SK-N-SH treated with all-trans-retinoic acid at 6 μM for 48 hours (cell line): ENCODE results near the gene TTC12.

ENCODE experiments used
- ATAC-seq: fragments of 200-7000 bp; cut with Tn5 transposase; 3 replicates; pipeline ENCODE4 v1.9.1; 2020; ENCODE audit warnings: mild to moderate bottlenecking, moderate library complexity
- ARNTL ChIP-seq: fragments of 450-650 bp; formaldehyde crosslinking; IDR thresholded peaks from 2 replicates; pipeline ENCODE4 v1.5.0; 2020; ENCODE audit warnings: low read depth, mild to moderate bottlenecking, moderate library complexity, borderline replicate concordance
- BACH2 ChIP-seq: fragments of 250-450 bp; sonication (Bioruptor Pico); IDR thresholded peaks from 2 replicates; pipeline ENCODE4 v1.9.0; 2021; ENCODE audit warnings: mild to moderate bottlenecking, borderline replicate concordance
- CSRNP3 ChIP-seq: fragments of 250-450 bp; sonication (Bioruptor Pico); IDR thresholded peaks from 2 replicates; pipeline ENCODE4 v1.5.1; 2021; ENCODE audit warnings: mild to moderate bottlenecking, moderate library complexity
- ESRRG ChIP-seq: fragments of 250-450 bp; sonication (Bioruptor Pico); IDR thresholded peaks from 2 replicates; pipeline ENCODE4 v1.6.1; 2021; ENCODE audit warnings: mild to moderate bottlenecking
- GLIS3 ChIP-seq: fragments of 250-450 bp; sonication (Bioruptor Pico); IDR thresholded peaks from 2 replicates; pipeline ENCODE4 v1.5.0; 2020; ENCODE audit warnings: mild to moderate bottlenecking, moderate library complexity
- ISL1 ChIP-seq: fragments of 250-450 bp; sonication (Bioruptor Pico); IDR thresholded peaks from 2 replicates; pipeline ENCODE4 v2.1.2; 2022; ENCODE audit warnings: mild to moderate bottlenecking, moderate library complexity
- POU6F1 ChIP-seq: fragments of 250-450 bp; sonication (Bioruptor Pico); IDR thresholded peaks from 2 replicates; pipeline ENCODE4 v1.8.0; 2021; ENCODE audit warnings: low read depth, mild to moderate bottlenecking, moderate library complexity, borderline replicate concordance
- PPARA ChIP-seq: fragments of 250-450 bp; sonication (Bioruptor Pico); IDR thresholded peaks from 2 replicates; pipeline ENCODE4 v1.5.0; 2020; ENCODE audit warnings: mild to moderate bottlenecking, borderline replicate concordance
- RARB ChIP-seq: fragments of 250-450 bp; sonication (Bioruptor Pico); IDR thresholded peaks from 2 replicates; pipeline ENCODE4 v1.8.0; 2021; ENCODE audit warnings: mild to moderate bottlenecking, moderate library complexity
- SNAI2 ChIP-seq: fragments of 250-450 bp; sonication (Bioruptor Pico); IDR thresholded peaks from 2 replicates; pipeline ENCODE4 v1.5.0; 2020; ENCODE audit warnings: mild to moderate bottlenecking, moderate library complexity
- TCF4 ChIP-seq: fragments of 250-450 bp; sonication (Bioruptor Pico); IDR thresholded peaks from 2 replicates; pipeline ENCODE4 v1.8.0; 2021; ENCODE audit warnings: mild to moderate bottlenecking, moderate library complexity, borderline replicate concordance
- TOX ChIP-seq: fragments of 250-450 bp; sonication (Bioruptor Pico); IDR thresholded peaks from 2 replicates; pipeline ENCODE4 v1.8.0; 2021; ENCODE audit warnings: mild to moderate bottlenecking, moderate library complexity, borderline replicate concordance
- TSHZ2 ChIP-seq: fragments of 250-450 bp; sonication (Bioruptor Pico); IDR thresholded peaks from 2 replicates; pipeline ENCODE4 v1.5.0; 2020; ENCODE audit warnings: mild to moderate bottlenecking, moderate library complexity
- ZFP3 ChIP-seq: fragments of 250-450 bp; sonication (Bioruptor Pico); IDR thresholded peaks from 2 replicates; pipeline ENCODE4 v1.5.0; 2020; ENCODE audit warnings: mild to moderate bottlenecking, moderate library complexity
- ZFP30 ChIP-seq: fragments of 450-650 bp; formaldehyde crosslinking; IDR thresholded peaks from 2 replicates; pipeline ENCODE4 v1.5.0; 2022; ENCODE audit warnings: mild to moderate bottlenecking, moderate library complexity
- ZNF565 ChIP-seq: fragments of 450-650 bp; formaldehyde crosslinking; conservative IDR thresholded peaks from 2 replicates; pipeline ENCODE4 v1.5.0; 2020; ENCODE audit warnings: low read depth, mild to moderate bottlenecking, moderate library complexity
- ZNF70 ChIP-seq: fragments of 450-650 bp; formaldehyde crosslinking; IDR thresholded peaks from 2 replicates; pipeline ENCODE4 v1.5.0; 2020; ENCODE audit warnings: mild to moderate bottlenecking, moderate library complexity
- ZNF8 ChIP-seq: fragments of 450-650 bp; formaldehyde crosslinking; IDR thresholded peaks from 2 replicates; pipeline ENCODE4 v1.5.0; 2020; ENCODE audit warnings: mild to moderate bottlenecking, moderate library complexity

Gene TTC12

GRCh38 chr11:113279591-113279990 lies 34.8 kb upstream of the TTC12 start:
- no peak for ATAC-seq

GRCh38 chr11:113281052-113281725 lies 33.2 kb upstream of the TTC12 start:
- TF ChIP-seq ZFP30 (CRISPR knock-in tag), result no peak
- no peak for TF ChIP-seq BACH2 (CRISPR knock-in tag)
- no peak for TF ChIP-seq SNAI2 (CRISPR knock-in tag)
- TF ChIP-seq CSRNP3 (CRISPR knock-in tag), result no peak
- no peak for TF ChIP-seq ISL1 (CRISPR knock-in tag)
- no peak for TF ChIP-seq RARB
- TF ChIP-seq TSHZ2 (CRISPR knock-in tag), result no peak
- TF ChIP-seq TOX, result no peak
- no peak for TF ChIP-seq PPARA
- no peak for TF ChIP-seq ZFP3
- TF ChIP-seq ZNF565 (CRISPR knock-in tag), result no peak
- no peak for TF ChIP-seq ZNF8 (CRISPR knock-in tag)
- no peak for ATAC-seq

More at GRCh38 chr11:113279591-113279990, 34.8 kb upstream of the TTC12 start:
- no peak for TF ChIP-seq BACH2 (CRISPR knock-in tag)
- no peak for TF ChIP-seq TSHZ2 (CRISPR knock-in tag)
- no peak for TF ChIP-seq PPARA
- no peak for TF ChIP-seq ZFP3
- TF ChIP-seq ZFP30 (CRISPR knock-in tag), result no peak
- no peak for TF ChIP-seq ZNF70
- TF ChIP-seq, all 23 proteins: peak for 0

GRCh38 chr11:113282898-113283437 lies 31.4 kb upstream of the TTC12 start:
- no peak for TF ChIP-seq ZFP3
- no peak for TF ChIP-seq ESRRG (CRISPR knock-in tag)
- no peak for TF ChIP-seq ZFP30 (CRISPR knock-in tag)
- TF ChIP-seq ZNF565 (CRISPR knock-in tag), result no peak
- no peak for TF ChIP-seq PPARA
- TF ChIP-seq POU6F1, result no peak
- no peak for TF ChIP-seq CSRNP3 (CRISPR knock-in tag)
- TF ChIP-seq GLIS3, result no peak
- TF ChIP-seq SNAI2 (CRISPR knock-in tag), result no peak
- TF ChIP-seq ARNTL (CRISPR knock-in tag), result no peak
- TF ChIP-seq TCF4 (CRISPR knock-in tag), result no peak
- no peak for TF ChIP-seq ZNF70
- no peak for ATAC-seq
